ENCODE results near the gene NMNAT3.

The NMNAT3 gene

DNA sequence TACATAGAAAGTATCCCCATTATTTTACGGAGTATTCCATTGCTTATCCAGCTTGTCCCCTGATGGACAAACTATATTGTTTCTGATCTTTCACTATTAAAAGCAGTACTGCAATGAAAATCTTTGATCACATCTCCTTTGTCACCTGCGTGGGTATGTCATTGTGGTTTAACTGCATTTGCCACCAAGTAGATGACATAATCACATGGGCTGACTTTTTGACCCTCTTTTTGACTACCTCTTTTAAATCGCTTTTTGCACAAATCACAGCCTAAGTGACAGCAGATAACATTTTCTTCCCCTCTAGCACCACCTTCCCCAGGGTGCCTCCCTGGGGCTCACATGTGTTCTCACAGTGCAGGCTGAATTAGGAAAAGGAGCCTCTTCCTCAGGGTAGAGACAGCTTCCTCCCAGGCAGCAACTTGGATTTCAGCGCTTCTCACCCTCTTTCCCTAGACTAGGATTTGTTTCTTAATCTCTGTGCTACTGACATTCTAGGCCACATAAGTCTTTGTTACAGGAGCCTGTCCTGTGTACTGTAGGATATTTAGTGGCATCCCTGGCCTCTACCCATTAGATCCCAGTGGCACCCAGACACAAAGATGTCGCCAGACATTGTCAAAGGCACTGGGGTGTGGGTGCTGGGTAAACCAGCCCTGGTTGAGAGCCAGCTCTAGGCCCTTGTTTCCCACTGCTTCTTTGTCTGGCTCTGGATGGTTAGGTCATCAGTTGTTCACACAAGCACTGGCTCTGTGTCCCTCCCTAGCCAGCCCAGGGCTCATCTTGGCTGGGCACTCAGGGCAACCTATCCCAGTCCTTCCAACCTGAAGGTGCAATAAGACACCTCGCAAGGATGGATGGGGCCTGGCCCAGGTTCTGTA is 136.9 kb downstream of the NMNAT3 start:
- DNase-seq, result no peak

DNA sequence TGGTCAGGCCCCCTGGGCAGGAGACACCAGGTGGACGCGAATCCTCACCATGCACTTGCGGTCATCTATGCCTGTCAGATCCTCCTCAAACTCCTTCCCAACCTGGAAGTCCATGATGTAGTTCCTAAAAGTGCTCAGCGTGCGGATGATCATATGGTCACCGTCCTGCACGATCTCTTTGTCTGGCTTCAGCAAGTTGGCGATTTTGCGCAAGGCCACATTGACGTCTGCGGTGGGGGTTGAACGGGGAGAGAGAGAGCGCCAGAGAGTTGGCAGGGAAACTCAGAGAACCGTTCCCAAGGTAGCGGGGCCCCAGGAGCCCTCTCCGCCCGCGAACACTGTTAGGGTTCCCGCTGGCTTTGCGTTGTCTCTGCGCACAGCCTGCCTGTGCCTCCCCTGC is 139.0 kb downstream of the NMNAT3 start:
- DNase-seq, result no peak

DNA sequence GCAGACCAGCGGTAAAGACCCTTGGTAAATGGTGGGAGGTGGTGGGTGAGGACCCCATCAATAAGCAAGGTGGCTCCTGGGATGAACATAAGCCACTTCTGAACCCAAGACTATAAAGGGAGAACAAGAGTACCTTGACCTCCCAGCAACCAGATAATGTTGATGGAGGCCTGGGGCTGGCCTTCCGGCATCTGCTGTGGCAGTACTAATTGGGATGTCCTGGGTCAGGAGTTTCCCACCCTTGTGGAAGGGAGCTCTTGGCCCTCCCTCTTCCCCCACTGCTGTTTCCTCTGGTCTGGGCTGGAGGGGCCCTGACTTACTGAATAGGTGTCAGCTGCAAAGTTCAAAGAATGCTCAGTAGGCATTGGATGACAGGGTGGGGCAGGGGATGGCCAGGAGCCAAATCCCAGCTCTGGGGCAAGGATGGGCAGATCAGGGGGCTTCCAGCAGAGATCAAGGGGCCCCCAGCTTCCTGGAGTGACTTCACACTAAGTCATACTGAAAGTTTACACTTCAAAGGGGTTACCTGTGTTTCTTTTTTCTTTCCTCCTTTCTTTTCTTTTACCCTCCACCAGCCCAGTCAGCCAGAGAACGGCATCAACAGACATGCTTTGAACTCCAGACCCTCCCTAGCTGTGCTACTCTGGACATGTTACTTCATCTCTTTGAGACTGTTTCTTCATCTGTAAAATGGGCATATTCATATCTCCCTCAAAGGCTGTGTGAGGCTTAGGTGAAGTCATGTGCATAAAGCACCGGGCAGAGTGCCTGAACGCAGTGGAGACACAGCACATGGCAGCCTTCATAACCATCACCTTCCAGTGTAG is 139.8 kb downstream of the NMNAT3 start:
- DNase-seq, result no peak

DNA sequence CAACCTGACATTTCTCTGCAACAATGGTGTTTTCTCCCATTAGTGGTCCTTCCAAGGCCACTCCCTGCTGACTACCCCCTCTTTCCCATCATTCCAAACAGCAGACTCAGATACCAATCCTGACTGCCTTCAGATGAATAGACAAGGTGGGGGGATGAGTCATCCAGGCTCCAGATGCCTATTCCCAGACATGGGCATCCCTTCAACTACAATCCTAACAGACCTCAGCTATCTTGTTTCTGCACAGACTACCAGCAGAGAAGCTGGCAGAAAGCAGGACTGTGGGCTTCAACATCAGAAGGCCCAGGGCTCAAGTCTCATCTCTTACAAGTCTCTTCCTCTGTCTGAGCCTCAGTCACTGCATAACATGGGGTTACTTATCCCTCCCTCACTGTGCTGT is 140.4 kb downstream of the NMNAT3 start:
- DNase-seq, result no peak

DNA sequence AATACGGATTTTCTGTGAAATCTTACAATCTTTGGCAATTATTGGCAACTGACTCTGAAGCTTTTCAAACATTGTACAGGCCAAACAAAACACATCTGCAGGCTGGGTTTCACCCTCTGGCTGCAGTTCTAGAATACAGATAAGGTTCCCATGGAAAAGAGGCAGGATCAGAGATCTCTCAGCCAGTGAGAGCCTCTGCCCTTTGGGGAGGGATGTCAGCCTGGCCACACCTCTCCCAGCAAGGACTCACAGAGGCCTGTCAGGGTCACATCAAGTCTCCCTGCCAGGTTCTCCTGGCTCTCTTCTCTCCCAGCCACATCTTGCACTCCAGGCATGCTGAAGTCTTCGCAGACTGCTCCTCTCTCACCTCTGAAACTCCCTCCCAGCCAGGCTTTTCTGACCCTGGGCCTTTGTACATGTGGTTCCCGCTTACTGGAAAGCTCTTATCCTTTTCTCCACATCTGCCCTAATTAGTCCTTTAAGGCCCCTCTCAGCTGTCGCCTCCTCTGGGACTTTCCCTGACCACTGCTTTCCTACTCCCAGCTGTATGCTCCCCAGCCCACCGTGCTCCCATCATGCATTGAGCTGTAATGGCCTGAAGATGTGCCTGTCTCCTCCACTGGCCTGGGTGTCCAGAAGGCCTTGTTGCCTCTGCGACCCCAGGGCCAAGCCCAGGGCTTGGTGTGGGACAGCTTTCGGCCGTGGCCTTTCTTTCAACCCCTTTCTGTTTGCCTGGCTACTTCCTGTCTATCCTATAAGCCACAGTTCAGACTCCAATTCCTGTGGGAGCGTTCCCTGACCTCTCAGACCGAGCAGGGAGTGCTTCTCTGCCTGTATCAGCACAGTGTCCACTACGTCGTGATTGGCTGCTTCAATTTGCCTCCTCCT is 142.5 kb downstream of the NMNAT3 start:
- DNase-seq, result no peak

DNA sequence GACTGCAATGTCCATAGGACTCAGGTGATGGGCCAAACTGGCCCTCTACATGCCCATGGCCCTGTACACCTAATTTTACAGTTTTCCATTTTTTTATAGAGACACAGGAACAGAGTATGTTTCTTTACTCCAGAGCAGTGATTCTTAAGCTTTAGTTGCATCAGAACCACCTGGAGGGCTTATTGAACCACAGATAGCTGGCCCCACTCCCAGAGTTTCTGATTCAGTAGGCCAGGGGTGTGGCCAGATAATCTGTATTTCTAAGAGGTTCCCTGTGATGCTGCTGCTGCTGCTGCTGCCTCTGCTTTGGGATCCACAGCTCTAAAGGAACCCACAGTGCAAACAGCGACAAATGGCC is 143.3 kb downstream of the NMNAT3 start:
- DNase-seq, result no peak

DNA sequence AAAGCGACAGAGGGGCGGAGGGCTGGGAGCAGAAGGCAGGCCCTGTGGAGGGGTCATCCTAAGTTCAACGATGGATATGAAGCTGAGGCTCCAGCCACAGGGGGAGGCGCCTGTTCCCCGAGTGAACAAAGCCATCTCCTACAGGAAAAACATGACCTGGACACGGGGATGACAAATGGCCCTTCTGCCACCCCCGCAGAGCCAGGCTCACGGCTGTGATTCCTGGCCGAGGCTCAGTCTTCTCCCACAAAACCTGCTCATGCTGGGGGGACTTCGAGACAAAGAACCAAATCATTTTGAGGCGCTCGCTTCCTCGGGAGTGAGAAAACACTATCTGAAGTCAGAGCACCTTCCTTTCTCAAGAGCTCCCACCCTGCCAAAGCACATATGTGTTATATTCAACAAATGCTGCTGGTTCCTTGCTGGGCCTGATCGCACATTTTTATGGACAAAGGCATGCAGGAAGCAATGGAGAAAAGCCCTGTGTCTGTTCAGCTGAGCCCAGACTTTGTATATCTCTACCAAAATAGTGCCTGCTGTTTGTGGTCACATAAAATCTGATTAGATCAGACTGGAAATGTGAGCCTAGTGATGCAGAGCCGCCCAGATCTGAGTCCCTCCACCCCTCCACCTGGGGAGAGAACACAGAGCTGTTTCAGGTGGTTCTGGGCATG is 143.9 kb downstream of the NMNAT3 start:
- DNase-seq, result peak in 1 of 2 experiments; percentile 21

DNA sequence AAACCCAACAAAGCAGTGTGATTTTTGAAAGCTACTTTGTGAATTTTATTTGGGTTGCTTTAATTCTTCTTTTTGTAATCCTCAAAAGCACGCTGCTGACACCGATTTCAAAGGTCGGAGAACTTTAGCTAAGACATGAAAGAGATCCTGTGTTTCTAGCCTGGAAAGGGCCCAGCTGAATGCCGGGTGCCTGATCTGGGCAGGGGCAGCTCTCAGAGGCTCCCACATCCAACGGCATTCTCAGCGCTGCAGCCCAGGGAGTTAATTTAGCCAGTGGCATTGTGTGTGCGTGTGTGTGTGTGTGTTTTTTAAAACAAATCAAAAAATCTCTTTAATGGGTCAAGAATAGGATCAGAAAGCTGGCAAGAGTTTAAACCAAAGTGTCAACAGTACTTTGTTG is 144.8 kb downstream of the NMNAT3 start:
- DNase-seq, result no peak

DNA sequence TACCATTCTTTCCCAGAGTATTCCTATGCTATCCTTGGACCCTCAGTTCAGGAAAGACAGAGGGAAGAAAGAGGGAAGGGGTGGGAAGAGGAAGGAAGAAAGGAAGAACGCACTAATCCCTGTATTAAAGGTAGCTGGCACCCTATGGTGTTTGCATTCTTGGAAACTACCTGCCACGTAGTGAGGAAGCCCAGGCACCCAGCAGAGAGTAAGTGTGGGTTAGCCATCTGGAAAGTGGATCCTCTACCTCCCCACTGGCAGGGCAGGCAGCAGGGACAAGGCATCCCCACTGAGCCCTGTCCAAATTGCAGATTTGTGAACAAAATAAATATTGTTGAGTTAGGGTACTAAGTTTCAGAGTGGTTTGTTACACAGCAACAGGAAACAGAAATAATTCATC is 147.1 kb downstream of the NMNAT3 start:
- no peak for DNase-seq

DNA sequence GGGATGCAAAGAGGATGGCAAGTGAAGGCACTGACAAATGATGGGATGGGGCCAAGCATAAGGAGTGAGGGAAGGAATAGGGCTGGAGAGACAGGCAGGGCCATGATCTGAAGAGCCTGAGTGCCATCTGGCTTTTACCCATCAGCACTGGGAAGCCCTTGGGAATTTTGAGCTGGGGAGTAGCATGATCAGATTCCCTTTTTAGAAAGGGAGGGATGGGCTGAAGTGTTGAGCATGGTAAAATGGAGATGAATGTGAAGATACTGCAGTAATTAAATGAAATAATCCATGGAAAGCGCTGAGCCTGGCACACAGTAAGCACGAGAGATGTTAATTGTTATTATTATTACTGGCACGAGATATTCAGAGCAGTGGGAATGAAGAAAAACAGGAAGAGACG is 148.1 kb downstream of the NMNAT3 start:
- peak; percentile 50 to 68 for DNase-seq

DNA sequence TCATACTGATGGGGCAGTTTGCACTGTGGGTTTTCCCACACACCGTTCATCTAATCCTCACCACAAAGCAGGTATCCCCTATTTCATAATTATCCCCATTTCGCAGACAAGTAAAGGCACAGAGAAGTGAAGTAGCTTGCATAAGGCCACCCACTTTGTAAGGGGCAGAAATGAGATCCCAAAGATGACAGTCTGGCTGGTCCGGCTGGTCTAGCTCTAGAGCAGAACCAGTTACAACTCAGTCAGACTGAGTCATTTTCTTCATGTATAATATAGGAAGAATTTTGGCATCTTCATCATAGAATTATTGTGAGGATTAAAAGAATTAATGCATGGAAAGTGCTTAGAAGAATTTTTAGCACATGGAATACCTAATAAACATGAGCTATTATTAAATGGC is 148.8 kb downstream of the NMNAT3 start:
- no peak for DNase-seq

DNA sequence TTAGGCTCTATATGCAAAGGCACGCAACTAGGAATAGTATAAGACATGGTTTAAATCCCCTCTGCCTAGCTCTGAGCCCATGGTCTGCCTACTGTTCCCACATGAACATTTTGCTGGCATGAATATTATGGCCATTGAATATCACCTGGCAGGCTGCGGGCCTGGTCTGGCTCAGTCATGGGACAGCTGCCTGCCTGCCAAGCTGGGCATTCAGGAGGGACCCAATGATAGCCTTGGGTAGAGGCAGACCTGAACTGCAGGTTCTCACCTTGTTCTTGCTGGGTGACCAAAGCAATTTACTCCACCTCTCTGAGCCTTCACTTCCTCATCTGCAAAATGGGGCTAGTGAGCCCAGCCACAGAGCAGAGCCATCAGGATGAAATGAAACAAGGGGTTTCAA is 149.5 kb downstream of the NMNAT3 start:
- DNase-seq, result no peak

DNA sequence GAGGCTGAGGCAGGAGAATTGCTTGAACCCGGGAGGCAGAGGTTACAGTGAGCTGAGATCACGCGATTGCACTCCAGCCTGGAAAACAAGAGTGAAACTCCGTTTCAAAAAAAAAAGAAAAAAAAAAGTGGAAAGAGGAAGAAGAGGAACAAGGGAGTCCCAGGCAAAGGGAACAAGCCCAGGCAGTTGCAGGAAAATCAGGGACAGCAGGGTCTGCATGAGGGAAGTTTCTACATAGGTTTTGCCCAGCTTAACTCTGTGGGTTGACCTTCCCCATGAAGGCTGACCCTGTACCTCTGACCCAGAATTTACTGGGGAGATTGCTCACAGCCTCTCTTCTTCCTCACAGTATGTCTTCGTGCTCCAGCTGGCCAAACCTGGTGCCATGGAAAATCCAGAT is 150.5 kb downstream of the NMNAT3 start:
- no peak for DNase-seq

DNA sequence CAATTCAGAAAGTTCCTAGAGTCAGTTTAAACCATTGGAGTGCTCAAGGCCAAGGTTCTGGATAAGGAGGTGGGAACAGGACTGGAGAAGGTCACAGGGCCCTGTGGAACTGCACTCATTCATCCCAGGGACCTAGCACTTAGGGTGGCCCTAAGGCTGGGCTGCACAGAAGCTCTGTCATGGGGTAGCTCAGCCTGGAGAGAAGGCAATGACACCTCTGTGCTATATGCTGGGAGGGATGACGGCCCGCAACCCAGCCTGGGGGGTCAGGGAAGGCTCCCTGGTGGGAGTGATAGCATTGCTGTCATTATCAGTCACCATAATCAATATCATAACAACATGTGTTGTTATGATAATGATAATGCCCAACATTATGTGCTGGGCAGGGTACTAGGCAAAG is 151.6 kb downstream of the NMNAT3 start:
- DNase-seq, result no peak

DNA sequence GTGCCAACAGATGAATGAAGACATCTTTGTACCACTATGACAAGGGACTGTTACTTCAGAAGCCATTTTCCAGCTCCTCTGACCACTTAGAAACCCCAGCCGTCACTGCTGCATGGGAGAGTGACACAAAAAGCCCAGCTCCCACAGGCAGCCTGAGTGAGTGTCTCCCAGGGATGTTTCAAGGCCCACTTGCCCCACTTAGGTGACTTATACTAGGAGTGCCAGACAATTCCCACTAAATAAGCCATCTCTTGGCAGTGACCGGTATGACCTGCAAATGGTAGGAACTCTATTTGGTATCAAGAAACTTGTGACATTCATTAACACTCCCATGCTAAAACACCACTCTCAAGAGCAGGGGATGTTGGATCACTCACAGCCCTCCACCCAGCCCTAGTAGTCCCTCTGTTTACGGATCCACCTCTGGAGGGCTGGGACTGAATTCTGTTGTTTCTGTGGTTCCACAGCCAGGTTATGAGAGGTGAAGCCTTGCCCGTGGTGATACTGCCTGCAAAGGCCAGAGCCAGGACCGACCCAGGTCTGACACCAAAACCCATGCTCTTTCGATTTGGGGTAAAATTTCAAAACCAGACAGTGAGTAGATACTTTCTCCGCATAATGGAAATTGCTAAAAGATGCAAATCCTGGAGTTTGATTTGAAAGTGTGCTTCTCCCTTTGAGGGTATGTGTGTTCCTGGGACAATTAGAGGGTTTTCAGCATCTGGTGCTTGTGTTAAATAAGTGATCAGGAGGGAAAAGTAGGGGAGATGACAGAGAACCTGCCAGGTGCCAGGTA is 152.7 kb downstream of the NMNAT3 start:
- no peak for DNase-seq

DNA sequence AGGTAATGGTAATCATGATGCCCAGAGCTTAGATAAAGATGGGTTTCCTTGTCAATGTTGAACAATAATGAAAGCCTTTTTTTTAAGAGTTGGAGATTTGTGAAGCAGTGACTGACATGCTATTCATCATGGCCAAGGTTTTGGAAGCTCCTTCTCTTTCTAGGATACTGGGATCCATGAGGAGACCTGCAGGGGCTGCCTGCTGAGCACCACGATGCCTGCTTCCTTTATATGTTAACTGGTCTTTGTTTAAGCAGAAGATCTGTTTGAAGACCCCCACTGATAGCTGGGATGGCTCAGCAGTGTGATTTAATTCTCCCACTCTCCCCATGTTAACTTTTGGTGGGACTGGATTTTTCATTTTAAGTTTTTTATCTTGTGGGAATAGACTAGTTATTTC is 154.1 kb downstream of the NMNAT3 start:
- DNase-seq, result no peak

DNA sequence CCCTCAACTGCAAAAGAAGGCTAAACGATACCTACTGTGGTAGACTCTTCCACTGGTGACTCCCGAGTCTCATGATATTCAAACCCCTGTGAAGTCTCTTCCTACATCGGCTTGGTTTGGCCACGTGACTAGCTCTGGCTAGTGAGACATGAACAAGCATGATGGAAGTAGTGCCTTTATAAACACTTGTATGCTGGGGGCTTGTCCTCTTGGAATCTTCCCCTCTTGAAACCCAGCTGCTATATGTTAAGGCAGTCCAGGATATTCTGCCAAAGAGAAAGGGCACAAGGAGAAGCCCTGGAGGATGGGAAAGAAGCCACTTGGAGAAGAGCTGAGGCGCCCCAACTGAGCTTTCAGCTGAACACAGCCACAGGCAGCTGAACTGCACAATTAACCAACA is 154.6 kb downstream of the NMNAT3 start:
- no peak for DNase-seq

DNA sequence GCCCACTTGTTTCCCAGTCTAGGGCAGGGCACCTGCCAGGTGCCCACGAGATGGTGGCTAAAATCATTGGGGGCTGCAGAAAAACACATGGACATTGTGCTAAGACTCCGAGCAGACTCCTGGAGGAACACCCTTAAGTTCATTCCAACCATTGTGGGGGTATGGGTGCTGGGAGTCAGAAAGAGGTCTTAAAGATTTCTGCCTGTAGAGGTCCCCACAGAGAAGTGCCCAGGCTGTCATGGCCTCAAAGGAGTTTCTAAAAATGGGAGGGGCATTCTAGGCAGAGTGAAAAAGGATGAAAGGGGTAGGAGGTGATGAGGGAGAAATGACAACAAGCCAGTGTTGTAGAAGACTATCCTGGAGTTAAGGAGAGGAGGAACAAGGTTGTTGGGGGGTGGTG is 155.4 kb downstream of the NMNAT3 start:
- no peak for DNase-seq

DNA sequence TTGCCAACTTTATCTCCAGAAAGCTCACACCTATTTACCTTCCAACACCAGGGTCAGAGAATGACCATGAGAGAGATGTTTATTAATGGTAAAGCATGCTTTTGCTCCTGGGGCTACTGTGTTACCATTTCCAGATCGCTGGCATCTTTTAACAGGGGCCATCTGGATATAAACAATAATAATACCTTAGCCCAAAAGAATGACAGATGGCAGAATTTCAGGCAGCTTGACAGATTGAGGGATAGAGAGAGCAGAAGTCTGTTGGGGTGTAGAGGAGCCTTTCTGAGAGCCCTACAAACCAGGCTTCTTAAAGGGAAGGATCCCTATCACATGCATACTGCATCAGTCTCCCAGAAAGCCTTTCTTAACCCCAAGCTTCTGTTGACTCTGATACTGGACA is 156.0 kb downstream of the NMNAT3 start:
- DNase-seq, result no peak

DNA sequence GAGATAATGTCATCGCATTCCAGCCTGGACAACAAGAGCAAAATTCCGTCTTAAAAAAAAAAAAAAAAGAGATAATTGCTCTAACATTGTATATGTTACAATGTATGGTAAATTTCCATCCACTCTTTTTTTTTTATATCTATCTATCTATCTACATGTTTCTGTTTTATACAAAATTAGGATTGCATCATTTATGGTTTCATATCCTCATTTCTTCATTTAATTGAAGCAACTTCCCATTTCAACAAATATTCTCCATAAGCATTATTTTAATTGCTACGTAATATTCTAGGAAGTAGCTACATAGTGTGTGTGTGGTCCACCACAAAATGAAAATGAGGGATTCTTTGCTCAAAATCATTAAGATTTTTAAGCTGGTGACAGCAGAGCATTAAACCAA is 156.6 kb downstream of the NMNAT3 start:
- DNase-seq, result no peak

DNA sequence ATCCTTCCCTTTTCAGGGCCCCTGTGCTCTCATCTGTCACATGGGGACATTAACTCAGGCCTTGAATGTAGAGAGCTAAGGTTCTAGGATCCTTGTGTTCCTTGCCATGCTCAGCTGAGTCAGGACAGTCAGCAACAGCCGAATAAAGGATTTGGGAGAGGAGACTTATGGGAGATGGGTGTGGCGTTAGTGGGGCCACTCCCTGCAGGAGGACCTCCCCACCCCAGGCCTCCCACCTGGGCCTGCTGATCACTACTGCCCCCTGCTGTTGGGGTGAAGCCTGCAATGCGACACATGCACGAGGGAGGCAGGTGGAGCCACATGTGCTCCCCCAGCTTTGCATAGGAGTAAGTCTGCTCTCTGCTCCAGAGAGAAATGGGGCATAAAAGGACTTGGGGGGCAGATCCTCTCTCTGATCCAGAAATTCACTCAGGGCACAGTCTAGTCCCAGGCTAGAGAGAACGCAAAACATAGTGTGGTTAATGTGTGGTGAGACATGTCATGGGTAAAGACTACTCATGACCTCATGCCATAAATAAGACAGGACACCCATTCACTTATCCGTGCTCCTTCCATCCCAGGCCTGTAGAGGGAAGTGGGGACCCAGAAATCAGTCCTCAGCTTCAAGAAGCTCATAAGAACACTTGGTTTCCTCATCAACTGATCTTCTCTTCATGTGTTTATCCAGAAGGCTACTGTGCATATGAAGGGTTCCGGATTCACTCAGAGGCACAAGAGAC is 157.6 kb downstream of the NMNAT3 start:
- no peak for DNase-seq

All from NCI-H187 (cell line).